ENCODE data around the gene DSE.
A peak's percentile ranks its signal among the peaks of the same experiment; 100 is the strongest.

Gene DSE

DNA sequence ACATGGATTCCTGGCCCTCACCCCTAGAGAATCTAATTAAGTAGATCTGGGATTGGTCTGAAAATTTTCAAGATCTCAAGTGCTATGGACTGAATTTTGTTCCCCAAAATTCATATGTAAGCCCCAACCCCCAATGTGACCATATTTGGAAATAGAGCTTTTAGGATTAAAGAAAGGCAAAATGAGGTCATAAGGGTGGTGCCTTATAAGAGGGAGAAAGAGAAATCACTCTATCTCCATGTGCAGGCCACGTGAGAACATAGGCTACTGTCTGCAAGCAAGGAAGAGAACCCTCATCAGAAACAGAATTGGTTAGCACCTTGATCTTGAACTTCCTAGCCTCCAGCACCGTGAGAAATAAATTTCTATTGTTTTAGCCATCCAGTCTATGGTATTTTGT, 8.5 kb upstream of the DSE start:
- DNase-seq (ENCODE audit: low read depth), result no peak
- TF ChIP-seq, protein P1, sequence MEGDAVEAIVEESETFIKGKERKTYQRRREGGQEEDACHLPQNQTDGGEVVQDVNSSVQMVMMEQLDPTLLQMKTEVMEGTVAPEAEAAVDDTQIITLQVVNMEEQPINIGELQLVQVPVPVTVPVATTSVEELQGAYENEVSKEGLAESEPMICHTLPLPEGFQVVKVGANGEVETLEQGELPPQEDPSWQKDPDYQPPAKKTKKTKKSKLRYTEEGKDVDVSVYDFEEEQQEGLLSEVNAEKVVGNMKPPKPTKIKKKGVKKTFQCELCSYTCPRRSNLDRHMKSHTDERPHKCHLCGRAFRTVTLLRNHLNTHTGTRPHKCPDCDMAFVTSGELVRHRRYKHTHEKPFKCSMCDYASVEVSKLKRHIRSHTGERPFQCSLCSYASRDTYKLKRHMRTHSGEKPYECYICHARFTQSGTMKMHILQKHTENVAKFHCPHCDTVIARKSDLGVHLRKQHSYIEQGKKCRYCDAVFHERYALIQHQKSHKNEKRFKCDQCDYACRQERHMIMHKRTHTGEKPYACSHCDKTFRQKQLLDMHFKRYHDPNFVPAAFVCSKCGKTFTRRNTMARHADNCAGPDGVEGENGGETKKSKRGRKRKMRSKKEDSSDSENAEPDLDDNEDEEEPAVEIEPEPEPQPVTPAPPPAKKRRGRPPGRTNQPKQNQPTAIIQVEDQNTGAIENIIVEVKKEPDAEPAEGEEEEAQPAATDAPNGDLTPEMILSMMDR (IDR thresholded peaks at IDR 0.05; ENCODE audit: insufficient read depth, low read depth, low read length, missing control alignments), result no peak

DNA sequence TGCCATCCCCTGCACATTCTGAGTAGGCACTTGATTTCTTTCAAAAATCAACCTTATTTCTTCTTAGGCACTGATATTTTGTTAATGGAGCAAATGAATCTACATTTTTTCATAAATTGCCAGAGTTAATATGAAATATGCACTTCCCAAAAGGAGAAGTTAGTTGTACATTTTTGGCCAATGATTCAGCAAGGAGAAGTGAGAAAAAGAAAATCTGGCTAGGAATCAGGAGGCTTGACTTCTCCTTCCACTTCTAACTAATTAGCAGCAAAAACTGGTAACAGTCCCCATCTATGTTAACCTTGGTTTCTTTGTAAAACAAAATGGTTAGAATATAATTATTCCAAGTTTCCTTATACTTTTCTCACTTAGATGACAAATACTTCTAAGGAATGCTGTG, 7.0 kb upstream of the DSE start:
- TF ChIP-seq, protein P1 (IDR thresholded peaks at IDR 0.05; ENCODE audit: insufficient read depth, low read depth, low read length, missing control alignments), result no peak
- no peak overlapping the region for H3K4me3 ChIP-seq (ENCODE audit: low read depth, low read length)
- DNase-seq (ENCODE audit: low read depth), result no peak

More for the DNA sequence above, 8.5 kb upstream of the DSE start:
- H3K4me3 ChIP-seq (ENCODE audit: low read depth, low read length), result no peak overlapping the region

DNA sequence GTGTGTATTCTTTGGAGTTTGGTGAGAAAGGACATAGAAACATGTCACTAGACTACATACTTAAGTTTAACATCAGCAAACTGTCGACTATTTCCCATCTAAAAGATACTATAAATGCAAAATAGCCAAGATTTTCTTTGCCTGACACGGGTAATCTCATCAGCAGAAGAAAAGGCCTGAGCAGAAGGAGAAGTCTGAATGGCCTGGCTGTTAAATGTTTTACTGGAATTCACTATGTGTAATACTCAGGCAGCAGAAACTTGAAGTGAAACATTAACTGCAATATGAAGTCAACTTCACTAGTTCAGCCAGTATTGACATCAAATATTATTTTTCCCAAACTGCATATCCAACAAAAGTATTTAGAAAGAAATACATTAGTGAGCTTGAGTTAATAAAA, 6.4 kb upstream of the DSE start:
- no peak for DNase-seq (ENCODE audit: low read depth)
- no peak overlapping the region for H3K4me3 ChIP-seq (ENCODE audit: low read depth, low read length)
- TF ChIP-seq, protein P1 (IDR thresholded peaks at IDR 0.05; ENCODE audit: insufficient read depth, low read depth, low read length, missing control alignments), result no peak

DNA sequence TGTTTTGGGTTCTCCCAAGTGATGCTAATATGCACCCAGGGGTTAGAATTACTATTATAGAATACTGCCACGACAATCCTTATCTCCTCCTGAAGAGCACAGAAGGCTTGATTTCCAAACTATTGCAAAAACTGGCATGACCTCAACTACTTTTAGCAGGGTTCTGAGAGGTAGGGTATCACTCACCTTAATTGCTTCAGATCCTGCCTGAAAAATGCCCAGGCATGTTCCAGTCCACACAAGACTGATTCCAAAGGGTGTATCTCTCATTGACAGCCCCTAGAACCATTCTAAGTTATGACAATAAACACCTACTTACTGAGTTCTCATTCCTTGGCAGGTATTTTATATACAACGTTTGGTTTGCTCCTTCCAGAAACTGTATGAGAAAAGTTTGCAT, 5.0 kb upstream of the DSE start:
- no peak overlapping the region for H3K4me3 ChIP-seq (ENCODE audit: low read depth, low read length)
- TF ChIP-seq, protein P1 (IDR thresholded peaks at IDR 0.05; ENCODE audit: insufficient read depth, low read depth, low read length, missing control alignments), result no peak
- no peak for DNase-seq (ENCODE audit: low read depth)

DNA sequence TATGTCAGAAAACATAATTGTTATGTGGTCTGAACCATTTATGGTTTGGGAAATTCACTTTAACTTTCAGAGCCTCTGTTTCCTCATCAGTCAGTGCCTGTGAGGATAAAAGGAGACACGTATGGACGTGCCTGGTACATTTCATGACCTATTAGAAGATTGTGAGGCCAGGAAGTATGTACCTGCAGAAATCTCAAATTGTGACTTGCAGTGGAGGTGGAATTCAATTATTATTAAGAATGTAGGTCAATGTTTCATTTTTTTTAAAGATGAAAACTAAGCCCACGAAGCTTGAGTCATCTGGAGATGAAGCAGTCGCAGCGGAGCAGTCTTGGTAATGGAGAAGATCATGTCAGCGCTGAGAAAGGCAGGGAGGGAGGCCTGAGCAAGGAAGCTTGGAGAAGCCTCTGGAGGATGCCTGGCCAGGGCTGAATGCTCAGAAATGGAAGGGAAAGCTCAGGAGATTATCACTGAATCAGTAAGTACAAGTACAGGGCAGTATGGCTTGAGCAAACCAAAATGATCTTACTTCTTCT, 3.9 kb upstream of the DSE start:
- TF ChIP-seq, protein P1 (IDR thresholded peaks at IDR 0.05; ENCODE audit: insufficient read depth, low read depth, low read length, missing control alignments), result no peak

DNA sequence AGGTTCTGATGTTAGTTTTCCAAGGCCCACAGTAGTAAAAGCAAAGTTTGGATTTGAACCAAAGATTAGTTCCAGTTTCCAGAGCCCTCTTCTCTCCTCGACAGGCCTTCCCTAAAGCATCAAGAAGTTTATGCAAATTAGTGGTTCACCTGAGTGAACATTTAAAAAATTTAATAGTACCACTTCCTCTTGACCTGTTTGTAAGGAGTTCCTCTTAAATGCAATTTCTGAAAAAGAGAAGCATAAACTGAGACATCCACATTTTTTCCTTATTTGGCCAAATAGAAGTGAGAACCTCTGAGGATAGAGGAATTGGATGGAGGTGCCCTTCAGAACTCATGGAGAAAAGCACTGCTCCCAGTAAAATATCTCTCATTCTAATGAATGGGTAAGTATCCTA, 1.2 kb upstream of the DSE start:
- TF ChIP-seq, protein P1 (IDR thresholded peaks at IDR 0.05; ENCODE audit: insufficient read depth, low read depth, low read length, missing control alignments), result no peak
- peak; percentile 52 for DNase-seq (ENCODE audit: low read depth)
- H3K4me3 ChIP-seq (ENCODE audit: low read depth, low read length), result peak overlapping the region; percentile 99

More for the DNA sequence above, 3.9 kb upstream of the DSE start:
- H3K4me3 ChIP-seq (ENCODE audit: low read depth, low read length), result no peak overlapping the region
- no peak for DNase-seq (ENCODE audit: low read depth)
